K562 (cell line): ENCODE measurements around the gene BACH1. TPM values are rescaled to one million over a fixed set of nuclear protein-coding genes. Genes with fewer than 3 reads are reported as not detected.

Experiments used
- ATAC-seq: fragments of 200-7000 bp; cut with Tn5 transposase; 3 replicates; pipeline ENCODE4 v1.9.1; 2020; ENCODE audit warnings: moderate library complexity
- BruUV-seq: library from RNA; stranded (reverse); fragments of 400-500 nt; replicated peaks from 2 replicates; lab custom pipeline; 2021; lab: Mats Ljungman, UMichigan
- CTCF ChIA-PET: fragments of 300-600 bp; formaldehyde crosslinking; extraction: SDS; loops from one replicate; lab custom pipeline; 2021; ENCODE audit warnings: low intra/inter-chr PET ratio; lab: Yijun Ruan, JAX
- POLR2A ChIA-PET: fragments of 300-600, 350-650 bp; sonication (Branson Sonifier 250); formaldehyde crosslinking; extraction: SDS; loops from one replicate; lab custom pipeline; 2021; ENCODE audit warnings: antibody characterized with exemption, inconsistent platforms; lab: Yijun Ruan, JAX
- DNase-seq, 4 experiments: peaks; one replicate each; pipeline versions ENCODE4 v3.0.0 to v3.0.0-alpha.2; 2011 to 2018; ENCODE audit warnings: low spot score in 3 of 4, mixed read lengths in 3 of 4; ENCODE audit errors: extremely low read depth in 1 of 4
- FAIRE-seq: peaks from 2 replicates; lab custom pipeline; 2011; peaks lifted over from hg19 to GRCh38; lab: Jason Lieb, UNC
- H2AFZ ChIP-seq: 2 replicates; pipeline ENCODE4 v1.6.0; 2011; ENCODE audit warnings: low read depth, low read length, control low read depth, inconsistent platforms
- H3K27ac ChIP-seq: fragments of 200-600 bp; 3 replicates; pipeline ENCODE4 v1.8.0; 2011; ENCODE audit warnings: low read depth, mild to moderate bottlenecking, control low read depth, inconsistent platforms, low read length, moderate library complexity, mixed read lengths; ENCODE audit errors: extremely low read depth
- H3K27me3 ChIP-seq, 2 experiments: fragments of 300-600 bp in 1 of 2; 2 replicates in 1 of 2; 3 replicates in 1 of 2; pipeline versions ENCODE4 v1.6.0 to v1.8.0; 2011; ENCODE audit warnings: inconsistent platforms in 2 of 2, low read length in 2 of 2, mild to moderate bottlenecking in 1 of 2, mixed read lengths in 1 of 2, moderate library complexity in 1 of 2; ENCODE audit not compliant: control insufficient read depth in 2 of 2, insufficient read depth in 2 of 2
- H3K36me3 ChIP-seq: fragments of 300-600 bp; 3 replicates; pipeline ENCODE4 v1.8.0; 2011; ENCODE audit warnings: mild to moderate bottlenecking, low read length, inconsistent platforms; ENCODE audit not compliant: control insufficient read depth, insufficient read depth
- H3K4me1 ChIP-seq, 2 experiments: fragments of 200-600 bp in 1 of 2; replicated peaks in 1 of 2; 2 replicates in 1 of 2; 3 replicates in 1 of 2; pipeline versions ENCODE4 v1.5.1 to v1.8.0; 2011; ENCODE audit warnings: inconsistent platforms in 2 of 2, low read length in 2 of 2, mild to moderate bottlenecking in 1 of 2, mixed read lengths in 1 of 2, moderate library complexity in 1 of 2; ENCODE audit not compliant: control insufficient read depth in 2 of 2, insufficient read depth in 2 of 2
- H3K4me2 ChIP-seq: 2 replicates; pipeline ENCODE4 v1.6.1; 2011; ENCODE audit warnings: low read length, control low read depth, inconsistent platforms, mixed read lengths; ENCODE audit not compliant: insufficient read depth
- H3K4me3 ChIP-seq: fragments of 200-600 bp; sonication (generic), shearing (Covaris generic); 2 replicates; pipeline ENCODE4 v1.5.1; 2016; ENCODE audit warnings: control low read depth, inconsistent platforms
- H3K79me2 ChIP-seq: fragments of 200-600 bp; 3 replicates; pipeline ENCODE4 v1.8.0; 2011; ENCODE audit warnings: low read length, inconsistent platforms; ENCODE audit not compliant: control insufficient read depth, insufficient read depth
- H3K9ac ChIP-seq, 2 experiments: 2 replicates each; pipeline versions ENCODE4 v1.6.0 to v1.6.1; 2011; ENCODE audit warnings: low read depth in 2 of 2, low read length in 2 of 2, control low read depth in 1 of 2, inconsistent platforms in 1 of 2, mild to moderate bottlenecking in 1 of 2, mixed read lengths in 1 of 2; ENCODE audit not compliant: insufficient read depth in 1 of 2
- H3K9me1 ChIP-seq: one replicate; pipeline ENCODE4 v1.6.0; 2011; ENCODE audit warnings: inconsistent platforms, mild to moderate bottlenecking, low read length, moderate library complexity; ENCODE audit not compliant: control insufficient read depth, insufficient read depth
- H3K9me3 ChIP-seq: replicated peaks from 2 replicates; pipeline ENCODE4 v1.5.1; 2011; ENCODE audit warnings: low read depth, low read length, inconsistent platforms; ENCODE audit not compliant: control insufficient read depth, insufficient read depth
- H4K20me1 ChIP-seq: replicated peaks from 2 replicates; pipeline ENCODE4 v1.6.1; 2011; ENCODE audit warnings: low read length, inconsistent platforms, mixed read lengths; ENCODE audit not compliant: control insufficient read depth, insufficient read depth
- FOXA3 ChIP-seq, 2 experiments: fragments of 450-650 bp in 1 of 2; sonication (generic) in 1 of 2; formaldehyde crosslinking; IDR thresholded peaks in 1 of 2; conservative IDR thresholded peaks in 1 of 2; 2 replicates each; pipeline versions ENCODE4 v1.4.0 to v1.8.0; 2020 to 2022; ENCODE audit warnings: mild to moderate bottlenecking in 2 of 2, missing genetic modification reagents in 1 of 2
- KDM1A ChIP-seq, 2 experiments: fragments of 450-650 bp; IDR thresholded peaks; 2 replicates each; pipeline ENCODE4 v1.6.1; 2016; ENCODE audit warnings: mild to moderate bottlenecking in 2 of 2
- MAFK ChIP-seq: IDR thresholded peaks from 2 replicates; pipeline ENCODE4 v1.6.1; 2011; ENCODE audit warnings: low read length, improper control_type of control experiment
- RBBP5 ChIP-seq: fragments of 200-600 bp; sonication (generic); IDR thresholded peaks from 2 replicates; pipeline ENCODE4 v1.6.1; 2012; ENCODE audit warnings: borderline replicate concordance, mild to moderate bottlenecking, low read length, control low read depth, inconsistent platforms; ENCODE audit not compliant: insufficient read depth, poor library complexity, severe bottlenecking
- RBM39 ChIP-seq: fragments of 200-400 bp; formaldehyde crosslinking; optimal IDR thresholded peaks from 2 replicates; pipeline ENCODE3; 2018; ENCODE audit warnings: low read depth, low read length
- SAFB2 ChIP-seq: fragments of 200-400 bp; formaldehyde crosslinking; IDR thresholded peaks from 2 replicates; pipeline ENCODE4 v1.6.1; 2018; ENCODE audit warnings: borderline replicate concordance, low read length, low read depth, moderate library complexity; ENCODE audit not compliant: severe bottlenecking
- ZNF282 ChIP-seq: sonication (generic); formaldehyde crosslinking; IDR thresholded peaks from 2 replicates; pipeline ENCODE4 v1.8.1; 2023; ENCODE audit warnings: missing genetic modification reagents
- ZSCAN32 ChIP-seq: fragments of 450-650 bp; formaldehyde crosslinking; IDR thresholded peaks from 2 replicates; pipeline ENCODE4 v1.4.0; 2020; ENCODE audit warnings: mild to moderate bottlenecking, moderate library complexity
- WGBS: fragments of 100-300 bp; shearing (Covaris generic); methylation state at CpG from one replicate; pipeline ENCODE4 v1.1.6; 2016; ENCODE audit warnings: low coverage, mixed read lengths; ENCODE audit not compliant: insufficient coverage; ENCODE audit errors: missing lambda C conversion rate; 5-methylcytosine and 5-hydroxymethylcytosine counted together
- in situ Hi-C: fragments of 300-500 bp; cut with MboI; formaldehyde crosslinking; loops from 4 replicates; pipeline ENCODE4 v1.15.0; 2018; ENCODE audit warnings: inconsistent platforms, mixed read lengths
- intact Hi-C: fragments of 100-400 bp; cut with micrococcal nuclease; formaldehyde crosslinking; loops from 2 replicates; pipeline ENCODE4 v1.14.2; 2022
- polyA plus RNA-seq, 8 experiments: library from polyadenylated mRNA; depleted of rRNA in 4 of 8; stranded (reverse) in 5 of 8; unstranded in 3 of 8; fragments of >200 nt; fragmentation: Nextera tagmentation in 2 of 8; fragmentation: Illumina TruSeq in 1 of 8; extraction: Ambion mirVana in 2 of 8; extraction: Trizol in 1 of 8; gene quantifications; 2 replicates each; pipeline versions ENCODE4 v1.2.1 to v1.2.3, GENCODE V29; 2011 to 2014; ENCODE audit warnings: inconsistent platforms in 1 of 8, missing spikeins in 1 of 8
- total RNA-seq, 7 experiments: library from RNA; depleted of rRNA in 6 of 7; stranded (reverse); fragments of >200 nt in 6 of 7; fragmentation: Illumina TruSeq in 2 of 7; extraction: Trizol in 2 of 7; gene quantifications; 2 replicates each; pipeline versions ENCODE4 v1.2.1 to v1.2.3, GENCODE V29; 2011 to 2021; ENCODE audit warnings: low replicate concordance in 1 of 7
- TF ChIP-seq, protein P1 (sequence below): fragments of 250-450 bp; sonication (Bioruptor Pico); IDR thresholded peaks from 2 replicates; pipeline ENCODE4 v1.8.0; 2021; ENCODE audit warnings: moderate library complexity, mild to moderate bottlenecking, inconsistent platforms
- TF ChIP-seq, protein P2 (sequence below): fragments of 450-650 bp; IDR thresholded peaks from 2 replicates; pipeline ENCODE4 v1.6.1; 2016; ENCODE audit warnings: mild to moderate bottlenecking
- TF ChIP-seq, protein P3 (sequence below), 2 experiments: IDR thresholded peaks in 1 of 2; conservative IDR thresholded peaks in 1 of 2; 2 replicates each; pipeline ENCODE4 v1.6.1; 2016; ENCODE audit warnings: low read depth in 2 of 2, mild to moderate bottlenecking in 1 of 2, missing compliant biosample characterization in 1 of 2, missing genetic modification characterization in 1 of 2, moderate library complexity in 1 of 2
- TF ChIP-seq, protein P4 (sequence below): fragments of 450-650 bp; IDR thresholded peaks from 2 replicates; pipeline ENCODE4 v1.6.1; 2016
- TF ChIP-seq, protein P5 (sequence below): fragments of 450-650 bp; IDR thresholded peaks from 2 replicates; pipeline ENCODE4 v1.6.1; 2018; ENCODE audit warnings: mild to moderate bottlenecking, low read depth; ENCODE audit not compliant: partially characterized antibody

BACH1 gene
- total and polyA plus RNA-seq, 9 of the 15 experiments (the other 6 are each of a cell fraction or from before 2014, with no cell fraction given): 10.6 to 58.5 (median 28.6) TPM

DNA sequence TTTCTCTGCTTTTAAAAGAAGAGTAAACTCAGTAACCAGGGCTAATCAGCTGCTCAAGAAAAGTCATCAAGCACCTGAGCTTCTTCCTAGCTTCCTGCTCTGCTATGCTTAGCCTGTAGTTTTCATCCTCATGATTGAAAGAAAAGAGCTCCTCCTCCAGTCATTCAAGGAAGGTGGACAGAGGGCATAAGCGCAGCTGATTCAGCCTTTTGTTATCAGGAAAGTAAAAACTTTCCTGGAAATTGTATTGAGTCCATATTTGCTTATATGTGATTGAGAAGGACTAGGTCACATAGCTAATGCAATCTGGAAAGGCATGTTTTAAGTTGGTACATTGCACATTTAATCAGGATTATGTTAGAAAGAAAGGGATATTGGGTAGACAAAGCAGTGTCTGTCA, 8.5 kb upstream of the BACH1 start:
- H2AFZ ChIP-seq: no peak overlapping the region
- no peak overlapping the region for H3K27ac ChIP-seq
- no peaks in the 10 kb centered on the region for H3K79me2 ChIP-seq
- peaks cover 2 to 15% of the 10 kb centered on the region in 2 experiments; a peak in 3 of 5 replicates for H3K4me1 ChIP-seq
- no peak for DNase-seq
- no peak overlapping the region for H3K9ac ChIP-seq
- 0% methylated on average over 1 of the region's 1 CpG for WGBS
- no peak overlapping the region for H3K4me3 ChIP-seq
- ChIA-PET POLR2A (interaction anchor here (1.0 to 4.2 kb wide), 7 partner anchors 9 to 58 kb away, joined by 3 to 45 read pairs (median 5); partner anchors contain the start of gene BACH1), CTCF (no interaction called here)
- ATAC-seq: peak; percentile 68
- no TSS peak for BruUV-seq
- no peaks in the 10 kb centered on the region for H3K27me3 ChIP-seq
- no peaks in the 10 kb centered on the region for H3K36me3 ChIP-seq
- in situ Hi-C loops (no loop called here), intact Hi-C loops (no loop called here)
- FAIRE-seq: peak; percentile 75
- H3K4me2 ChIP-seq: no peak overlapping the region
- H3K9me3 ChIP-seq: no peaks in the 10 kb centered on the region
- no peaks in the 10 kb centered on the region for H3K9me1 ChIP-seq
- H4K20me1 ChIP-seq: no peaks in the 10 kb centered on the region
- TF ChIP-seq MAFK: peak; percentile 56; the same call in 1 of the 2 replicates
- no peak for TF ChIP-seq ZNF282 (CRISPR knock-in tag)
- TF ChIP-seq, protein P1, sequence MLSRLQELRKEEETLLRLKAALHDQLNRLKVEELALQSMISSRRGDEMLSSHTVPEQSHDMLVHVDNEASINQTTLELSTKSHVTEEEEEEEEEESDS: no peak
- TF ChIP-seq ZSCAN32 (CRISPR knock-in tag): no peak
- TF ChIP-seq, protein P2, sequence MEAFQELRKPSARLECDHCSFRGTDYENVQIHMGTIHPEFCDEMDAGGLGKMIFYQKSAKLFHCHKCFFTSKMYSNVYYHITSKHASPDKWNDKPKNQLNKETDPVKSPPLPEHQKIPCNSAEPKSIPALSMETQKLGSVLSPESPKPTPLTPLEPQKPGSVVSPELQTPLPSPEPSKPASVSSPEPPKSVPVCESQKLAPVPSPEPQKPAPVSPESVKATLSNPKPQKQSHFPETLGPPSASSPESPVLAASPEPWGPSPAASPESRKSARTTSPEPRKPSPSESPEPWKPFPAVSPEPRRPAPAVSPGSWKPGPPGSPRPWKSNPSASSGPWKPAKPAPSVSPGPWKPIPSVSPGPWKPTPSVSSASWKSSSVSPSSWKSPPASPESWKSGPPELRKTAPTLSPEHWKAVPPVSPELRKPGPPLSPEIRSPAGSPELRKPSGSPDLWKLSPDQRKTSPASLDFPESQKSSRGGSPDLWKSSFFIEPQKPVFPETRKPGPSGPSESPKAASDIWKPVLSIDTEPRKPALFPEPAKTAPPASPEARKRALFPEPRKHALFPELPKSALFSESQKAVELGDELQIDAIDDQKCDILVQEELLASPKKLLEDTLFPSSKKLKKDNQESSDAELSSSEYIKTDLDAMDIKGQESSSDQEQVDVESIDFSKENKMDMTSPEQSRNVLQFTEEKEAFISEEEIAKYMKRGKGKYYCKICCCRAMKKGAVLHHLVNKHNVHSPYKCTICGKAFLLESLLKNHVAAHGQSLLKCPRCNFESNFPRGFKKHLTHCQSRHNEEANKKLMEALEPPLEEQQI: no peak
- peak in 1 of 2 experiments; percentile 66; a peak in 1 of 4 replicates for TF ChIP-seq FOXA3 (CRISPR knock-in tag; conservative IDR thresholded peaks at IDR 0.05 in 1 of 2, IDR thresholded peaks at IDR 0.05 in 1 of 2)
- no peak for TF ChIP-seq RBM39
- TF ChIP-seq RBBP5: no peak
- TF ChIP-seq, protein P3, sequence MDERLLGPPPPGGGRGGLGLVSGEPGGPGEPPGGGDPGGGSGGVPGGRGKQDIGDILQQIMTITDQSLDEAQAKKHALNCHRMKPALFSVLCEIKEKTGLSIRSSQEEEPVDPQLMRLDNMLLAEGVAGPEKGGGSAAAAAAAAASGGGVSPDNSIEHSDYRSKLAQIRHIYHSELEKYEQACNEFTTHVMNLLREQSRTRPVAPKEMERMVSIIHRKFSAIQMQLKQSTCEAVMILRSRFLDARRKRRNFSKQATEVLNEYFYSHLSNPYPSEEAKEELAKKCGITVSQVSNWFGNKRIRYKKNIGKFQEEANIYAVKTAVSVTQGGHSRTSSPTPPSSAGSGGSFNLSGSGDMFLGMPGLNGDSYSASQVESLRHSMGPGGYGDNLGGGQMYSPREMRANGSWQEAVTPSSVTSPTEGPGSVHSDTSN (CRISPR knock-in tag; IDR thresholded peaks at IDR 0.05; ENCODE audit: low read depth): no peak
- TF ChIP-seq, protein P3 (tag; conservative IDR thresholded peaks at IDR 0.05; ENCODE audit: low read depth): peak; percentile 42; the same call in 1 of the 2 replicates
- TF ChIP-seq, protein P4, sequence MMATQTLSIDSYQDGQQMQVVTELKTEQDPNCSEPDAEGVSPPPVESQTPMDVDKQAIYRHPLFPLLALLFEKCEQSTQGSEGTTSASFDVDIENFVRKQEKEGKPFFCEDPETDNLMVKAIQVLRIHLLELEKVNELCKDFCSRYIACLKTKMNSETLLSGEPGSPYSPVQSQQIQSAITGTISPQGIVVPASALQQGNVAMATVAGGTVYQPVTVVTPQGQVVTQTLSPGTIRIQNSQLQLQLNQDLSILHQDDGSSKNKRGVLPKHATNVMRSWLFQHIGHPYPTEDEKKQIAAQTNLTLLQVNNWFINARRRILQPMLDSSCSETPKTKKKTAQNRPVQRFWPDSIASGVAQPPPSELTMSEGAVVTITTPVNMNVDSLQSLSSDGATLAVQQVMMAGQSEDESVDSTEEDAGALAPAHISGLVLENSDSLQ: peak; percentile 28; the same call in 1 of the 2 replicates
- peak; percentile 30 to 71; a peak in 2 of 4 replicates for TF ChIP-seq KDM1A (IDR thresholded peaks at IDR 0.05)
- no peak for TF ChIP-seq SAFB2
- TF ChIP-seq, protein P5, sequence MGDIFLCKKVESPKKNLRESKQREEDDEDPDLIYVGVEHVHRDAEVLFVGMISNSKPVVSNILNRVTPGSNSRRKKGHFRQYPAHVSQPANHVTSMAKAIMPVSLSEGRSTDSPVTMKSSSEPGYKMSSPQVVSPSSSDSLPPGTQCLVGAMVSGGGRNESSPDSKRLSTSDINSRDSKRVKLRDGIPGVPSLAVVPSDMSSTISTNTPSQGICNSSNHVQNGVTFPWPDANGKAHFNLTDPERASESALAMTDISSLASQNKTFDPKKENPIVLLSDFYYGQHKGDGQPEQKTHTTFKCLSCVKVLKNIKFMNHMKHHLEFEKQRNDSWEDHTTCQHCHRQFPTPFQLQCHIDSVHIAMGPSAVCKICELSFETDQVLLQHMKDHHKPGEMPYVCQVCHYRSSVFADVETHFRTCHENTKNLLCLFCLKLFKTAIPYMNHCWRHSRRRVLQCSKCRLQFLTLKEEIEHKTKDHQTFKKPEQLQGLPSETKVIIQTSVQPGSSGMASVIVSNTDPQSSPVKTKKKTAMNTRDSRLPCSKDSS: no peak
